ENCODE data around the gene PSMC3IP. TPM values are rescaled to one million over a fixed set of nuclear protein-coding genes. Genes with fewer than 3 reads are reported as not detected.
"Not testable (repeated sequence)": the region's sequence is repeated elsewhere in the genome, so short reads cannot be mapped to it uniquely, and the experiment has no call there.

PSMC3IP gene
- total and polyA plus RNA-seq, 2 donors from 2014 or later, result 3.6 to 5.8 TPM

DNA sequence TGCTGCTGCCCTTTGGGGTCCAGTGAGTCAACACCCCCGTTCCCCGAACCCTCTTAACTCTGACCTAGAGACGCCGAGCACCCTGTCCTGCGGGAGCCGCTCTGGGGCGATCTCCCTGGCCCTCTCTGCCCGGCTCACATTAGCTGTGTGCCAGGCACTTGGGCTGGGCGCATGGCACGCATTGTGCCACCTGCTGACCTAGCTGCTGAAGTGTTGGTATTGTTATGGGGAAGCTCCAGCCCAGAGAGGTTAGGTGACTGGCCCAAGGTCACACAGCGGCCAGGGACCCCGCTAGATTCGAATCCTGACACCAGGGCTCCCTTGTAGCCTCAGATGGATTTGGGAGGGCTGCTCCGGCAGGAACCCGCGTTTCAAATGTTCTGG, 23.7 kb downstream of the PSMC3IP start:
- intact Hi-C loops (cut with DNase I), result no loop called here
- Histone ChIP-seq H3K27ac (ENCODE audit: low read depth in 2 of 2, low read length in 2 of 2) (peak overlapping the region; percentile 85 to 87), H3K4me3 (ENCODE audit: low read length in 3 of 3) (peak overlapping the region; percentile 33 to 91 (median 81)), H3K27me3 (ENCODE audit: control insufficient read depth, insufficient read depth, low read length) (no peaks in the 10 kb centered on the region), H3K9me3 (ENCODE audit: control insufficient read depth in 2 of 3, insufficient read depth in 1 of 3, low read length in 3 of 3) (no peaks in the 10 kb centered on the region), H3K4me1 (ENCODE audit: control insufficient read depth in 2 of 3, insufficient read depth in 2 of 3, low read depth in 1 of 3, low read length in 3 of 3) (peaks cover 0 to 12% (median 0%) of the 10 kb centered on the region in 3 donors), H3K9ac (ENCODE audit: low read length in 3 of 3) (peak overlapping the region in 2 of 3 donors; percentile 70 to 83), H3K36me3 (ENCODE audit: control insufficient read depth in 2 of 3, insufficient read depth in 3 of 3, low read length in 3 of 3) (no peaks in the 10 kb centered on the region)
- FAIRE-seq, result no peak
- DNase-seq, result peak in 2 of 5 donors; percentile 26 to 73
- TF ChIP-seq, protein P1, sequence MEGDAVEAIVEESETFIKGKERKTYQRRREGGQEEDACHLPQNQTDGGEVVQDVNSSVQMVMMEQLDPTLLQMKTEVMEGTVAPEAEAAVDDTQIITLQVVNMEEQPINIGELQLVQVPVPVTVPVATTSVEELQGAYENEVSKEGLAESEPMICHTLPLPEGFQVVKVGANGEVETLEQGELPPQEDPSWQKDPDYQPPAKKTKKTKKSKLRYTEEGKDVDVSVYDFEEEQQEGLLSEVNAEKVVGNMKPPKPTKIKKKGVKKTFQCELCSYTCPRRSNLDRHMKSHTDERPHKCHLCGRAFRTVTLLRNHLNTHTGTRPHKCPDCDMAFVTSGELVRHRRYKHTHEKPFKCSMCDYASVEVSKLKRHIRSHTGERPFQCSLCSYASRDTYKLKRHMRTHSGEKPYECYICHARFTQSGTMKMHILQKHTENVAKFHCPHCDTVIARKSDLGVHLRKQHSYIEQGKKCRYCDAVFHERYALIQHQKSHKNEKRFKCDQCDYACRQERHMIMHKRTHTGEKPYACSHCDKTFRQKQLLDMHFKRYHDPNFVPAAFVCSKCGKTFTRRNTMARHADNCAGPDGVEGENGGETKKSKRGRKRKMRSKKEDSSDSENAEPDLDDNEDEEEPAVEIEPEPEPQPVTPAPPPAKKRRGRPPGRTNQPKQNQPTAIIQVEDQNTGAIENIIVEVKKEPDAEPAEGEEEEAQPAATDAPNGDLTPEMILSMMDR (IDR thresholded peaks at IDR 0.05; ENCODE audit: borderline replicate concordance, extremely low read depth, insufficient read depth), result no peak

DNA sequence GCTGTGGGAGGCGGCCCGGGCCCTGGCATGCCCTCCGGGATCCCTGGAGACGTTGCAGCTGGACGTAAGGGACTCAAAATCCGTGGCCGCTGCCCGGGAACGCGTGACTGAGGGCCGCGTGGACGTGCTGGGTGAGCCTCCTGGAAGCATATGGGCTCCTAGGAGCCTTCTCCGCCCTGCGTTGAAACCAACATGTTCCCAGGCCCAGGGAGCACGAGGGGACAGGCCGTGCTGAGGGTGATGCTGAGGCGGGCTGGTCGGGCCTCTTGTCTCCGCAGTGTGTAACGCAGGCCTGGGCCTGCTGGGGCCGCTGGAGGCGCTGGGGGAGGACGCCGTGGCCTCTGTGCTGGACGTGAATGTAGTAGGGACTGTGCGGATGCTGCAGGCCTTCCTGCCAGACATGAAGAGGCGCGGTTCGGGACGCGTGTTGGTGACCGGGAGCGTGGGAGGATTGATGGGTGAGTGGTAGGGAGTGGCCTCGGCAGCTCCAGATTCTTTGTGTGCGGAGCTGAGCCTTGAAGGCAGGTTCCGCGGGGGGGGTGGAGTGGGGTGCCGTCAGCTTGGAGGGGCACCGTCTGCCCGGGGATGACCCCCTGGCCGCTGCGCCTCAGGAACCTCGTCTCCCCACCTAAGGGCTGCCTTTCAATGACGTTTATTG, 24.2 kb downstream of the PSMC3IP start:
- Histone ChIP-seq H3K4me3 (ENCODE audit: low read length in 3 of 3) (no peak overlapping the region), H3K9me3 (ENCODE audit: control insufficient read depth in 2 of 3, insufficient read depth in 1 of 3, low read length in 3 of 3) (no peaks in the 10 kb centered on the region), H3K4me1 (ENCODE audit: control insufficient read depth in 2 of 3, insufficient read depth in 2 of 3, low read depth in 1 of 3, low read length in 3 of 3) (peaks cover 0 to 12% (median 0%) of the 10 kb centered on the region in 3 donors), H3K9ac (ENCODE audit: low read length in 3 of 3) (peak overlapping the region in 1 of 3 donors; percentile 70), H3K36me3 (ENCODE audit: control insufficient read depth in 2 of 3, insufficient read depth in 3 of 3, low read length in 3 of 3) (no peaks in the 10 kb centered on the region), H3K27ac (ENCODE audit: low read depth in 2 of 2, low read length in 2 of 2) (no peak overlapping the region), H3K27me3 (ENCODE audit: control insufficient read depth, insufficient read depth, low read length) (no peaks in the 10 kb centered on the region)
- DNase-seq (peak in 3 of 5 donors; percentile 41 to 77 (median 57)), FAIRE-seq (no peak)
- TF ChIP-seq, protein P1 (IDR thresholded peaks at IDR 0.05; ENCODE audit: borderline replicate concordance, extremely low read depth, insufficient read depth), result no peak
- intact Hi-C loops (cut with DNase I), result no loop called here

DNA sequence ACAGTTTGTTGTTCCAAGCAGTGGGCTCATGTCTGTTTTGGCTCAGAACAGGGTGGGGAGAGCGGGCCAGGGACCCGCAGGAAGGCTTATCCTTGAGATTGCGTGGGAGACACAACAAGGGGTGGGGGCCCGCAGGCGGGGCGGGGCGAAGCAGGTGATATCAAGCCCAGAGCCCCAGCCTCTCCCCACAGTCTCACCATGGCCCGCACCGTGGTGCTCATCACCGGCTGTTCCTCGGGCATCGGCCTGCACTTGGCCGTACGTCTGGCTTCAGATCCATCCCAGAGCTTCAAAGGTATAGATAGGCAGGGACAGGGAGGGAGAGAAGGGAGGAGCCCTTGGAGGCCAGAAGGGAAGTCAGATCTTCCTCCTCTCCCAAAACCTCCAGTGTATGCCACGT, 24.8 kb downstream of the PSMC3IP start, which contains the start of gene HSD17B1:
Gene HSD17B1, plus strand, starts transcription at position 188 of the 400 bp plus-strand sequence. Its CDS starts 11 bp downstream, at position 199.
- H3K4me3 ChIP-seq (ENCODE audit: low read length in 3 of 3), result peak within 1 kb of the TSS in 2 of 3 donors; percentile 81 to 91
- DNase-seq; FAIRE-seq; intact Hi-C loops (cut with DNase I); H3K27ac ChIP-seq (ENCODE audit: low read depth in 2 of 2, low read length in 2 of 2); H3K9me3 ChIP-seq (ENCODE audit: control insufficient read depth in 2 of 3, insufficient read depth in 1 of 3, low read length in 3 of 3); H3K27me3 ChIP-seq (ENCODE audit: control insufficient read depth, insufficient read depth, low read length); H3K36me3 ChIP-seq (ENCODE audit: control insufficient read depth in 2 of 3, insufficient read depth in 3 of 3, low read length in 3 of 3): not testable (repeated sequence)
- peaks cover 0 to 15% (median 0%) of the 10 kb centered on the region in 3 donors for H3K4me1 ChIP-seq (ENCODE audit: control insufficient read depth in 2 of 3, insufficient read depth in 2 of 3, low read depth in 1 of 3, low read length in 3 of 3)
- H3K9ac ChIP-seq (ENCODE audit: low read length in 3 of 3), result peak within 1 kb of the TSS in 1 of 3 donors; percentile 70

DNA sequence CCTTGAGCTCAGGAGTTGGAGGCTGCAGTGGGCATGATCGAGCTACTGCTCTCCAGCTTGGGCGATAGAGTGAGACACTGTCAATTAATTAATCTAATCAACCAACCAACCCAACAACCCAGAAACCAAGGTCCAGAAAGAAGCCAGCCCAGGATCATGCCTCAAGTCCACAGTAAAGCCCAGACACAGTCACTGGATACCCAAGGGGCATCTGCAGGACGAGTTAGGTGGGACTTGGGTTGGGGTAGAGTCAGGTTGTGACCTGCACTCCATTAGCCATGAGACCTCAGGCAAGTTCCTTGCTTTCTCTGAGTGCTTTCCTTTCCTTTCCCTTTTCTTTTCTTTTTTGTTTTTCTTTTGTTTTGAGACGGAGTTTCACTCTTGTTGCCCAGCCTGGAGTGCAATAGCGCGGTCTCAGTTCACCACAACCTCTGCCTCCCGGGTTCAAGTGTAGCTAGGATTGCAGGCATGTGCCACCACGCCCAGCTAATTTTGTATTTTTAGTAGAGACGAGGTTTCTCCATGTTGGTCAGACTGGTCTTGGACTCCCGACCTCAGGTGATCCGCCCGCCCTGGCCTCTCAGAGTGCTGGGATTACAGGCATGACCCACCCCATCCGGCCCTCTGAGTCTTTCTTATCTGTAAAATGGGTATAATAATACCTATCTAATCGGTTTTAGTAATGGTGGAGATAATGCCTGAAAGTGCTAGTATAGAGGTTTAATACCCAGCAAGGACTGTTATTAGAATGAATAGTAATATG, 28.4 kb downstream of the PSMC3IP start:
- DNase-seq, result no peak
- no peak overlapping the region for H3K9ac ChIP-seq (ENCODE audit: low read length in 3 of 3)
- H3K4me1 ChIP-seq (ENCODE audit: control insufficient read depth in 2 of 3, insufficient read depth in 2 of 3, low read depth in 1 of 3, low read length in 3 of 3), result peaks cover 0 to 11% (median 0%) of the 10 kb centered on the region in 3 donors
- no peaks in the 10 kb centered on the region for H3K9me3 ChIP-seq (ENCODE audit: control insufficient read depth in 2 of 3, insufficient read depth in 1 of 3, low read length in 3 of 3)
- FAIRE-seq, result no peak
- peak overlapping the region in 1 of 3 donors; percentile 29 for H3K4me3 ChIP-seq (ENCODE audit: low read length in 3 of 3)
- H3K36me3 ChIP-seq (ENCODE audit: control insufficient read depth in 2 of 3, insufficient read depth in 3 of 3, low read length in 3 of 3), result no peaks in the 10 kb centered on the region
- H3K27ac ChIP-seq (ENCODE audit: low read depth in 2 of 2, low read length in 2 of 2), result no peak overlapping the region
- TF ChIP-seq, protein P1 (IDR thresholded peaks at IDR 0.05; ENCODE audit: borderline replicate concordance, extremely low read depth, insufficient read depth), result no peak
- H3K27me3 ChIP-seq (ENCODE audit: control insufficient read depth, insufficient read depth, low read length), result no peaks in the 10 kb centered on the region
- intact Hi-C loops (cut with DNase I), result no loop called here

All from kidney (tissue), 14 donors.